Stimulated activated CD4-positive, alpha-beta T cell treated with anti-CD3 and anti-CD28 coated beads, Interleukin-15, amount 100 ng/mL, for 1 hour (primary cell): ENCODE results near the gene FNDC10.
"Not testable (repeated sequence)": the region's sequence is repeated elsewhere in the genome, so short reads cannot be mapped to it uniquely, and the experiment has no call there.

ENCODE experiments used
- DNase-seq, 2 donors: peaks; one replicate each; pipeline ENCODE4 v3.0.0-alpha.2; 2020; ENCODE audit warnings: low read depth in 1 of 2, low spot score in 1 of 2

Gene FNDC10

GRCh38 chr1:1599935-1600860 lies at the start of gene FNDC10:
Gene FNDC10, minus strand, starts transcription at chr1:1600135. Its CDS starts 120 bp downstream, at chr1:1600015.
- no peak for DNase-seq

GRCh38 chr1:1648265-1648664 lies 48.3 kb upstream of the FNDC10 start:
- not testable (repeated sequence) for DNase-seq

- DNase-seq, result not testable (repeated sequence)
Measured at GRCh38 chr1:1647567-1648241, 47.8 kb upstream of the FNDC10 start.

- not testable (repeated sequence) for DNase-seq
Measured at GRCh38 chr1:1646326-1646725, 46.4 kb upstream of the FNDC10 start.

- not testable (repeated sequence) for DNase-seq
Measured at GRCh38 chr1:1640711-1641461, 41.0 kb upstream of the FNDC10 start.

GRCh38 chr1:1640081-1640480 lies 40.1 kb upstream of the FNDC10 start:
- DNase-seq, result not testable (repeated sequence)

- not testable (repeated sequence) for DNase-seq
Measured at GRCh38 chr1:1639368-1639767, 39.4 kb upstream of the FNDC10 start.

- DNase-seq, result not testable (repeated sequence)
Measured at GRCh38 chr1:1638528-1638927, 38.6 kb upstream of the FNDC10 start.

- DNase-seq, result not testable (repeated sequence)
Measured at GRCh38 chr1:1637479-1637875, 37.5 kb upstream of the FNDC10 start.

- not testable (repeated sequence) for DNase-seq
Measured at GRCh38 chr1:1636621-1637478, 36.9 kb upstream of the FNDC10 start.

- DNase-seq, result not testable (repeated sequence)
Measured at GRCh38 chr1:1634613-1635012, 34.7 kb upstream of the FNDC10 start.

- not testable (repeated sequence) for DNase-seq
Measured at GRCh38 chr1:1633409-1633808, 33.5 kb upstream of the FNDC10 start.

GRCh38 chr1:1631782-1632420 lies 32.0 kb upstream of the FNDC10 start, which contains the start of gene MMP23B:
Gene MMP23B, plus strand, starts transcription at chr1:1632173. Its CDS starts 46 bp downstream, at chr1:1632219.
- no peak for DNase-seq

GRCh38 chr1:1630965-1631781 lies 31.2 kb upstream of the FNDC10 start:
- no peak for DNase-seq

- peak; percentile 82 to 92 for DNase-seq
Measured at GRCh38 chr1:1630191-1630964, 30.4 kb upstream of the FNDC10 start.

GRCh38 chr1:1629430-1630190 lies 29.7 kb upstream of the FNDC10 start:
- DNase-seq, result peak in 1 of 2 donors; percentile 48

GRCh38 chr1:1628754-1629429 lies 29.0 kb upstream of the FNDC10 start:
- no peak for DNase-seq
